H9 (cell line): Measurements from ENCODE around the gene NPHP4. TPM values are rescaled to one million over a fixed set of nuclear protein-coding genes. Genes with fewer than 3 reads are reported as not detected.

Experiments
- DNase-seq: peaks from one replicate; pipeline ENCODE4 v3.0.0-alpha.2; 2017
- H2AFZ ChIP-seq: one replicate; pipeline ENCODE4 v1.6.1; 2013; ENCODE audit warnings: mild to moderate bottlenecking, low read length, control low read depth, moderate library complexity
- H2AK5ac ChIP-seq: 2 replicates; pipeline ENCODE4 v1.6.1; 2013; ENCODE audit warnings: low read length, control low read depth, mixed read lengths; ENCODE audit not compliant: insufficient read length
- H2BK120ac ChIP-seq: one replicate; pipeline ENCODE4 v1.6.1; 2013; ENCODE audit warnings: low read depth, mild to moderate bottlenecking, low read length, control low read depth, inconsistent platforms; ENCODE audit not compliant: poor library complexity, severe bottlenecking
- H2BK12ac ChIP-seq: 2 replicates; pipeline ENCODE4 v1.6.1; 2013; ENCODE audit warnings: low read length, control low read depth, mixed read lengths, low read depth; ENCODE audit not compliant: insufficient read length
- H2BK15ac ChIP-seq: 2 replicates; pipeline ENCODE4 v1.6.1; 2013; ENCODE audit warnings: low read depth, low read length, control low read depth
- H2BK20ac ChIP-seq: one replicate; pipeline ENCODE4 v1.6.1; 2013; ENCODE audit warnings: low read depth, mild to moderate bottlenecking, low read length, control low read depth, inconsistent platforms; ENCODE audit not compliant: poor library complexity, severe bottlenecking
- H2BK5ac ChIP-seq: 2 replicates; pipeline ENCODE4 v1.6.1; 2013; ENCODE audit warnings: low read length, control low read depth, mixed read lengths; ENCODE audit not compliant: insufficient read length
- H3K14ac ChIP-seq: 2 replicates; pipeline ENCODE4 v1.6.1; 2013; ENCODE audit warnings: low read length, control low read depth; ENCODE audit not compliant: insufficient read depth
- H3K18ac ChIP-seq: 2 replicates; pipeline ENCODE4 v1.6.1; 2013; ENCODE audit warnings: low read depth, mild to moderate bottlenecking, mixed read lengths, low read length, control low read depth; ENCODE audit not compliant: insufficient read length
- H3K23ac ChIP-seq: 2 replicates; pipeline ENCODE4 v1.6.1; 2013; ENCODE audit warnings: low read length, control low read depth, mixed read lengths, low read depth; ENCODE audit not compliant: insufficient read length
- H3K23me2 ChIP-seq: 2 replicates; pipeline ENCODE4 v1.6.1; 2013; ENCODE audit warnings: low read depth, mild to moderate bottlenecking, mixed read lengths, low read length, control low read depth; ENCODE audit not compliant: insufficient read length, poor library complexity, severe bottlenecking
- H3K27ac ChIP-seq: 2 replicates; pipeline ENCODE4 v1.5.1; 2013; ENCODE audit warnings: low read length, control low read depth, mixed read lengths, low read depth; ENCODE audit not compliant: insufficient read length
- H3K27me3 ChIP-seq: 2 replicates; pipeline ENCODE4 v1.6.1; 2013; ENCODE audit warnings: low read length, control low read depth, inconsistent platforms; ENCODE audit not compliant: insufficient read depth
- H3K4ac ChIP-seq: 2 replicates; pipeline ENCODE4 v1.6.1; 2013; ENCODE audit warnings: low read depth, mild to moderate bottlenecking, control low read depth, inconsistent platforms, low read length, moderate library complexity
- H3K4me1 ChIP-seq: 2 replicates; pipeline ENCODE4 v1.6.1; 2013; ENCODE audit warnings: low read length, control low read depth, inconsistent platforms; ENCODE audit not compliant: insufficient read depth
- H3K4me2 ChIP-seq: 2 replicates; pipeline ENCODE4 v1.6.1; 2013; ENCODE audit warnings: low read length, control low read depth, mixed read lengths; ENCODE audit not compliant: insufficient read length, insufficient read depth
- H3K56ac ChIP-seq: 2 replicates; pipeline ENCODE4 v1.6.1; 2013; ENCODE audit warnings: low read depth, mild to moderate bottlenecking, mixed read lengths, low read length, control low read depth; ENCODE audit not compliant: insufficient read length
- H3K79me1 ChIP-seq: 2 replicates; pipeline ENCODE4 v1.6.1; 2013; ENCODE audit warnings: low read depth, mild to moderate bottlenecking, moderate library complexity, low read length, control low read depth, inconsistent platforms; ENCODE audit not compliant: insufficient read depth, poor library complexity, severe bottlenecking
- H3K79me2 ChIP-seq: 2 replicates; pipeline ENCODE4 v1.6.1; 2013; ENCODE audit warnings: low read length, control low read depth, inconsistent platforms; ENCODE audit not compliant: insufficient read depth
- H3K9ac ChIP-seq: 2 replicates; pipeline ENCODE4 v1.6.1; 2013; ENCODE audit warnings: low read length, control low read depth, mixed read lengths; ENCODE audit not compliant: insufficient read length; ENCODE audit errors: extremely low read depth
- H3K9me3 ChIP-seq: one replicate; pipeline ENCODE4 v1.6.1; 2013; ENCODE audit warnings: low read depth, low read length, inconsistent platforms; ENCODE audit not compliant: control insufficient read depth
- H3T11ph ChIP-seq: one replicate; pipeline ENCODE4 v1.6.1; 2013; ENCODE audit warnings: mild to moderate bottlenecking, low read length, control low read depth, inconsistent platforms
- H4K20me1 ChIP-seq: one replicate; pipeline ENCODE4 v1.6.1; 2013; ENCODE audit not compliant: control insufficient read depth, insufficient read length, insufficient read depth
- H4K5ac ChIP-seq: 2 replicates; pipeline ENCODE4 v1.6.1; 2013; ENCODE audit warnings: low read depth, mild to moderate bottlenecking, mixed read lengths, low read length, control low read depth; ENCODE audit not compliant: insufficient read length
- H4K8ac ChIP-seq: replicated peaks from 2 replicates; pipeline ENCODE4 v1.6.1; 2013; ENCODE audit warnings: low read length, control low read depth, mixed read lengths, low read depth; ENCODE audit not compliant: insufficient read length
- H4K91ac ChIP-seq: 2 replicates; pipeline ENCODE4 v1.6.1; 2013; ENCODE audit warnings: low read depth, mild to moderate bottlenecking, moderate library complexity, mixed read lengths, low read length, control low read depth; ENCODE audit not compliant: insufficient read length
- H3K27ac Mint-ChIP-seq, 3 experiments: 2 replicates in 2 of 3; 3 replicates in 1 of 3; pipeline ENCODE4 v1.8.0; 2020 to 2021; ENCODE audit warnings: mixed read lengths in 3 of 3, mild to moderate bottlenecking in 1 of 3, moderate library complexity in 1 of 3
- H3K27me3 Mint-ChIP-seq: 2 replicates; pipeline ENCODE4 v1.8.0; 2021; ENCODE audit warnings: low read depth, mild to moderate bottlenecking, moderate library complexity, mixed read lengths
- H3K36me3 Mint-ChIP-seq, 3 experiments: 2 replicates in 2 of 3; 3 replicates in 1 of 3; pipeline ENCODE4 v1.8.0; 2020 to 2021; ENCODE audit warnings: low read depth in 3 of 3, mixed read lengths in 3 of 3; ENCODE audit not compliant: insufficient read depth in 1 of 3
- H3K4me1 Mint-ChIP-seq, 2 experiments: 2 replicates each; pipeline ENCODE4 v1.8.0; 2020; ENCODE audit warnings: mixed read lengths in 2 of 2
- H3K4me3 Mint-ChIP-seq, 2 experiments: 2 replicates in 1 of 2; 3 replicates in 1 of 2; pipeline ENCODE4 v1.8.0; 2020 to 2021; ENCODE audit warnings: mild to moderate bottlenecking in 2 of 2, mixed read lengths in 2 of 2, moderate library complexity in 1 of 2
- H3K9me3 Mint-ChIP-seq, 2 experiments: 2 replicates in 1 of 2; 3 replicates in 1 of 2; pipeline ENCODE4 v1.8.0; 2020; ENCODE audit warnings: mild to moderate bottlenecking in 2 of 2, mixed read lengths in 2 of 2, moderate library complexity in 1 of 2
- WGBS: extraction: QIAGEN DNeasy Blood & Tissue Kit; methylation state at CpG from one replicate; pipeline ENCODE4 v1.1.7; 2013; ENCODE audit warnings: missing lambda C conversion rate, low lambda C conversion rate, mixed read lengths; ENCODE audit not compliant: insufficient read length; ENCODE audit errors: extremely low coverage; 5-methylcytosine and 5-hydroxymethylcytosine counted together
- total RNA-seq: library from RNA; stranded (reverse); gene quantifications from 2 replicates; pipeline ENCODE4 v1.2.1, GENCODE V29; 2021
- TF ChIP-seq, protein P1 (sequence below): fragments of 200-600 bp; sonication (generic); conservative IDR thresholded peaks from 3 replicates; pipeline ENCODE4 v1.8.0; 2021; ENCODE audit warnings: antibody characterized with exemption, mild to moderate bottlenecking

NPHP4 gene
- total RNA-seq, 1 experiment from 2014 or later = 17.6 TPM

GRCh38 chr1:6033124-6033523, 40.9 kb upstream of the NPHP4 start:
- Histone ChIP-seq H3K9me3 (no peaks in the 10 kb centered on the region), H3K4me2 (no peak overlapping the region), H4K5ac (peak overlapping the region; percentile 45), H3K56ac (no peak overlapping the region), H2BK15ac (no peak overlapping the region), H3K79me2 (no peaks in the 10 kb centered on the region), H2AK5ac (no peak overlapping the region), H3K27me3 (no peaks in the 10 kb centered on the region), H2BK120ac (no peak overlapping the region), H3K9ac (no peak overlapping the region), H4K20me1 (peaks cover 3% of the 10 kb centered on the region), H3K4ac (no peak overlapping the region), H2BK12ac (no peak overlapping the region), H3K18ac (no peak overlapping the region), H3K27ac (no peak overlapping the region), H4K91ac (no peak overlapping the region), H2AFZ (no peak overlapping the region), H3K23me2 (peaks cover 4% of the 10 kb centered on the region), H3K23ac (peak overlapping the region; percentile 21), H3K79me1 (no peaks in the 10 kb centered on the region), H3T11ph (no peak overlapping the region), H3K14ac (no peak overlapping the region), H2BK20ac (no peak overlapping the region), H4K8ac (no peak overlapping the region), H2BK5ac (no peak overlapping the region), H3K4me1 (peaks cover 5% of the 10 kb centered on the region; the same call in 1 of the 2 replicates)
- Mint-ChIP-seq H3K27me3 (peaks cover 47% of the 10 kb centered on the region), H3K27ac (no peak overlapping the region), H3K4me3 (no peak overlapping the region), H3K9me3 (no peaks in the 10 kb centered on the region; a peak in 1 of 5 replicates), H3K36me3 (no peaks in the 10 kb centered on the region; a peak in 1 of 7 replicates), H3K4me1 (peaks cover 19 to 20% of the 10 kb centered on the region in 2 experiments)
- DNase-seq = no peak
- WGBS = no CpG with 5 or more reads among the region's 8 CpGs
- TF ChIP-seq, protein P1, sequence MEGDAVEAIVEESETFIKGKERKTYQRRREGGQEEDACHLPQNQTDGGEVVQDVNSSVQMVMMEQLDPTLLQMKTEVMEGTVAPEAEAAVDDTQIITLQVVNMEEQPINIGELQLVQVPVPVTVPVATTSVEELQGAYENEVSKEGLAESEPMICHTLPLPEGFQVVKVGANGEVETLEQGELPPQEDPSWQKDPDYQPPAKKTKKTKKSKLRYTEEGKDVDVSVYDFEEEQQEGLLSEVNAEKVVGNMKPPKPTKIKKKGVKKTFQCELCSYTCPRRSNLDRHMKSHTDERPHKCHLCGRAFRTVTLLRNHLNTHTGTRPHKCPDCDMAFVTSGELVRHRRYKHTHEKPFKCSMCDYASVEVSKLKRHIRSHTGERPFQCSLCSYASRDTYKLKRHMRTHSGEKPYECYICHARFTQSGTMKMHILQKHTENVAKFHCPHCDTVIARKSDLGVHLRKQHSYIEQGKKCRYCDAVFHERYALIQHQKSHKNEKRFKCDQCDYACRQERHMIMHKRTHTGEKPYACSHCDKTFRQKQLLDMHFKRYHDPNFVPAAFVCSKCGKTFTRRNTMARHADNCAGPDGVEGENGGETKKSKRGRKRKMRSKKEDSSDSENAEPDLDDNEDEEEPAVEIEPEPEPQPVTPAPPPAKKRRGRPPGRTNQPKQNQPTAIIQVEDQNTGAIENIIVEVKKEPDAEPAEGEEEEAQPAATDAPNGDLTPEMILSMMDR = no peak
